NOMO-1 treated with DMSO at 0.1 percent for 48 hours (cell line): ENCODE data around the gene TMED4.

ENCODE experiments used
- DNase-seq: peaks from one replicate; lab custom pipeline; 2025; ENCODE audit not compliant: unreplicated experiment; lab: John Stamatoyannopoulos, UW

The TMED4 gene

DNA sequence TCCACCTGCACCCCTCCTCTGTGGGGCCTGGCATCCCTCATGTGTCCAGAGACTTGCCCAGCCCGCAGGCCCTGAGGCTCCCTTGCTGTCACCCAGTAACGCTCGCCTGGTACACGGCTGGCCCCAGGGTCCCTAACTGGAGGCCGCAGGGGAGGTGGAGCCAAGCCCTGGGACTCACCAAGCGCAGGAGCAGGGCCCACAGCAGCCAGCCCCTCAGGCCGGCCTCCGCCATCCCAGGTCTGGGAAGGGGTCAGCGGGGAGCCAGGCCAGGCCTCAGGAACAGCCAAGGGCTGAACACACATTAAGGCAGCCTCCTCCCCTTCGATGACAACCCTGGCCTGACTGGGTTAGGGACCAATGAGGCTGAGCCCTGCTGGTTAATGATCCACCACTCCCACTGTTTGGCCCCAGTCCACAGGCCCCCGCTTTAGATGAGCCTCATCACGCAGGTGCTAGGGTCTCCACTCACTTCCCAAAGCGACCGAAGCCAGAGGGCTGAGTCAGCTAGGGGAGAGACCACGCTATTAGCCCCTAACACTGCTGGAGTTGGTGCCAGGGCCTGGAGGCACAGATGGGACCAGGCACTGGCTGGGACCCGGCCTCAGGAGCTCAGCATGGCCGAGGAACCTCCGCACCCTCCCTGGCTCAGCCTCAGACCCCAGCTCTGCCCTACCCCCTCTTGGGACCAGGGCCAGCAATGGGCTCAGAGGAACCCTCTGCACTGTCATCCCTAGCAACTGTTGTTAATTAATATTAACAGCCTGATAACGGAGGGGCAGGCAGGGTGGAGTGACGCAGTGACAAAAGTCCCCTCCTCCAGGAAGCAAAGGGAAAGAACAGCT lies 40.8 kb downstream of the TMED4 start, which contains the start of gene NPC1L1:
Gene NPC1L1 (minus strand): TSS at position 303 of the 842 bp plus-strand sequence. CDS start 71 bp downstream, at position 232.
- no peak for DNase-seq

DNA sequence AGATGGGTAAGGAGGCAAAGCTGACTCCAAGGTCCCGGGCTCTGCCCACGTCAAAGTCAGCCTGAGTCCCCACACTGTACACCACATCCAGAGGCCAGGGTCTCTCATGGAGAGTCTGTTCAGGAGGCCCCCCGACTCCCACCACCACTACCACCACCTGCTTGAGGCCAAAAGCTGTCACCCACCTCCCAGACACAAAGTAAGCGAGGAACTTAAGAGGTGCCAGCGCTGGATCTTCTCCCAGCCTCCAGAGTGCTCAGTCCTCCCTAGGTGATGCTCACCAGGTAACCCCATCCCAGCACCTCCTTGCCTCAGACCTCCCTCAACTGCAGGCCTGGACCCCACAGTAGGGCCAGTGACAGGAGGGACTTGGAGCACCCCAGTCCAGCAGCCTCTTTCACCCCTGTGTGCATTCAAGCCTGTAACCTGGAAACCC lies 41.4 kb downstream of the TMED4 start:
- DNase-seq = no peak

DNA sequence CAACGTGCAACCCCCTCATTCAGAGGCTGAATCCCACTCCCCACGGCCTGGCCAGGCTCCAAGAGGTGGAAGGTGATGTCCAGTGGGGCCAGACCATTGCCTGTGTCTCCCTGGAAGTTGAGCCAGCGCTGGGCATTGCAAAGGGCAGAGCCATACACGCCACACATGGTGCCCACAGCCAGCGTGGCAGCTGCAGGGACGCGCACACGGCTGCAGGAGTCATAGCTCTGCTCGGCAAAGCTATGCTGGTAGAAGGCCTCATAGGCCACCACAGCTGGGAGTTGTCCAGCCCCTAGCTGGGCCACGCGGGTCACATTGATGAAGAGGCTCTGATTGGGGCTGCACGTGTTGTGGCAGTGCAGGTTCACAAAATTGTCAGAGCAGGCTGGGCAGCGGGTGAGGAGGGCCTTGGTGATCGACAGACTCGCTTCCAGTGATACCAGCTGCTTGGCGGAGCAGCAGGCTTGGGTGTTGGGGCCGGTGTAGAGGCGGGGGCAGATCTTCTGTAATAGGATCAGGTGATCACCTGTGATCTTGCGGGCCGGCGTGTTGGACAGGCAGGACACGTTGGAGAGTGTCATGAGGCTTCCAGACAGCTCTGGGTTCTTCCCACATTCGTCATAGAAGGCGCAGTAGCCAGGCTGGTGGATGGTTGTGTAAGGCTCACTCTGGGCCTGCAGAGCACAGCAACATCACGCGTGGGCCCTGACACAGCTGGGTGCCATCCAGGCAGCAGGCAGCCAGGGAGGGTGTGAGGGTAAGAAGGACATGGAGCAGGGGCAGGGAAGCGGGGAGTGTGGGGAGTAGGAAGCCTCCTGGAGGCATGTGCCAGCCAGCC lies 42.1 kb downstream of the TMED4 start:
- DNase-seq = no peak

DNA sequence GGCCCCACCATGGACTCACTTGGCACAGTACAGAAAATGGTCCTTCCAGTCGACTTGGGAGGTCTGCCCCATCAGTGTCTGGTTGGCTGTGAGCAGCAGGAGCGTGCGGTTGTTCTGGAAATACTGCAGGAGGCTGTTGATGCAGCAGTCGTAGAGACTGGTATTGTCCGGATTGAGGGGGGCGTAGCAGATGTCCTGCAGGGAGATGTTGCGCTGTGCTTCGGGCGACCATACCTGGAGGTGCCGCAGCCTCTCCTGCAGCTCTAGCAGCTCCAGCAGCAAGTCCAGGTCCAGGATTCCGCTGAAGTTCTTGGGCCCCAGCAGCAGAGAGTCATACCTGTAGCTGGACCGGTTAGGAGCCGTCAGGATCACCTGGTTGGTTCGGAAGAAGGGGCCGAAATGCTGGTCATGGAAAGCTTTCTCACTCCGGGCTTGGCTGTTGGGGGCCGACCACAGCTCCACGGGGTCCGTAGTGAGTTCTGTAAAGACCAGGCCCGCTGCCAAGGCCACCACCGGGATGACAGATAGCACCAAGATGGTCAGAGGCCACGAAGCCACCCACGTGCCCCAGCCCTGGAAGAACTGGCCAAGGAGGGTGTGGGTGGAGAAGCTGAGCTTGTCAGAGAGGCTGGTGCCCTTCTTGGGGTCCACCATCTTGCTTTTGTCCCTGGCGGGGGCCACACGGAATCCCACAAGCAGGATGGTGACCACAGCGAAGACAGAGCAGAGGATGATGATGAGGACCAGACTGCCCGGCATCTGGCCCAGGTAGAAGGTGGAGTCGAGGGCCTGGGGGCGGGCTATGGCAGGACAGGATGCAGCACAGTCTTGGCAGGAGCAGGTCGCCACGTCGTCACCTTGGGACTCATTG lies 43.0 kb downstream of the TMED4 start:
- no peak for DNase-seq

DNA sequence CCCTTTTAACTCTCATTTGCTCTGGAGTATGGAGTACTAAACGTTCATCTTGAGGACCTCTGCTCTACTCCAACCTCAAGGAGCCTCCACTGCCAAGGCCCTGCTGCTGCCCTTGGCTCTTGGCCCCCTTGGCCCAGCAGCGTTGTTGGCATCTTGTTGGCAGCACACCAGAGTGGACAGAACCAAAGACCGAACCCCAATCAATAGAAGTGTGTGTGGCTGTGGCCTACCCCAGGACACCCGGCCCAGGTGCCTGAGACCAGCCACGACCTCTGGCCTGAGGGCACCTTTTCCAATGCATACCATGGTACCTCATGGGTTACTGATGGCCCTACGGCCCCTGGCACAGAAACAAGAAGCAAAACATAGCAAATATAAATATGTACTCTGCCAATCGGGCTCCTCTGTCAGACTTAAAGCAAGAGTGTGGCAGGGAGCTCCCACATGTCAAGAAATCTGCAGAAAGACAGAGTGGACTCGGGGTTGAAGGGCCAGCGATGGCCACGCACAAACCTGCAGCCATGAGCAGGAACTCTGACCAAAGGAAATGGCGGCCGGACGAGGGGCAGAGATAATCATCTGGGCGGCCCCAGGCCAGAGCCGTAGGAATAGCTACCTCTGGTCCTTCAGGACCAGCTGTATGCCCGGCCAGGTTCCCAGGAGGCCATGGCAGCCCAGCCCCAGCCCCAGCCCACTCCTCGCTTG lies 43.8 kb downstream of the TMED4 start:
- no peak for DNase-seq

DNA sequence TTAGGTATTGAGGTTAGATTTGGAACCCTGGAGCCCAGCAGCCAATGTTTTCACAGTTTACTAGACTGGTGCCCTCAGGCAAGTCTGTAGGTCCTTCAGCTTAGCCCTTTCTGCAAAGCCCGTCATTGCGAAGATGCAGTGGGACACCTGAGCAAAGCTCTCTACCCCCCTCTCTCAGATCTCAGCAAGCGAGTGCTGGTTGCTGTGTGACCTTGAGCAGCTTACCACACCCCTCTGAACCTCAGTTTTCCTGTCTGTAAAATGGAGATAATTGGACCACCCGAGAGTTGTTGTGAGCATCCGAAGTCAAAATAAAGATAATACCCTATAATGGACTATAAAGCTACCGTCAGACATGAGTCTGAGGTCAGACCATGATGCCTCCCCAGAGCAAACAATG lies 44.6 kb downstream of the TMED4 start:
- DNase-seq = no peak

DNA sequence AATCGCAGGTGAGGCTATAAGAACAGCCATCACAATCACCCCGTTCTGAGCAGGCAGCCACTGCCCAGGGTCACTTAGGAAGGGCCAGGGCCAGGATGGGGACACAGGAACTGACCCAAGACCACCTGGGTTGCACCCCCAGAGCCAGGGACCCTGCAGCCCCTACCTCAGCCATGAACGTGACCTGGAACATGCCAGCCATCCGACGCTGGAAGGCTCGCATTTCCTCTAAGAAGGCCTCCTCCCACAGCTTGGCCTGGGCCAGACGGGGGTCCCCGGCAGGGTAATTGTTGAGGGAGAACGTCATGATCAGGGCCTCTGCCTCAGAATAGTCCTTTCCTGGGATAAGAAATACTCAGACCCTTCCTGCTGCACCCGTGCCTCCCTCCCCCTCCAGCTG lies 45.9 kb downstream of the TMED4 start:
- no peak for DNase-seq

DNA sequence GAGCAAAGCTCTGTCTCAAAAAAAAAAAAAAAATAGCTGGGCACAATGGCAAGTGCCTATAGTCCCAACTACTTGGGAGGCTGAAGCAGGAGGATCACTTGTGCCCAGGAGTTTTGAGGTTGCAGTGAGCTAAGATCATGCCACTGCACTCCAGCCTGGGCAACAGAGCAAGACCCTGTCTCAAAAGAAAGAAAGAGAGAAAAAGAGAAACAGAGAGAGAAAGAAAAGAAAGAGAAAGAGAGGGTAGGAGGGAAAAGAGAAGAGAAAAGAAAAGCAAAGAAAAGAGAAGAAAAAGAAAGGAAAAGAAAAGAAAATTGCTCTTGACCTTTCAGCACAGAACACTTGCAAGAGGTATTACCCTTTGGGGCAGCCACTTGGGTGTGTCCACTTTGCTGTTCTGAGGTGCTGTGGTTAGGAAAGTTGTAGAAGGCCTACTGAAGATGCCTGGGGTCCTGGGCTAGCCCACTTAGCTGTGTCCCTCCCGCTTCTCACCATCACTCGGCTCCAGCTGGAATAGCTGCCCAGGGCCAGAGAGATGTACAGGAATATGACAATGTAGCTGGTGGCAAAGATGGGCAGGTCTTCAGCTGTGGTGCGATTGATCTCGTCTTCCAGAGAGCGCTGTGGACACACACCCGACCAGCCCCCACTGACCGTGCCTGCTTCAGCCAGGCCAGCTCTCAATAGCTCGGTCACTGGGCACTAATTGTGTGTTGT lies 46.5 kb downstream of the TMED4 start:
- no peak for DNase-seq

DNA sequence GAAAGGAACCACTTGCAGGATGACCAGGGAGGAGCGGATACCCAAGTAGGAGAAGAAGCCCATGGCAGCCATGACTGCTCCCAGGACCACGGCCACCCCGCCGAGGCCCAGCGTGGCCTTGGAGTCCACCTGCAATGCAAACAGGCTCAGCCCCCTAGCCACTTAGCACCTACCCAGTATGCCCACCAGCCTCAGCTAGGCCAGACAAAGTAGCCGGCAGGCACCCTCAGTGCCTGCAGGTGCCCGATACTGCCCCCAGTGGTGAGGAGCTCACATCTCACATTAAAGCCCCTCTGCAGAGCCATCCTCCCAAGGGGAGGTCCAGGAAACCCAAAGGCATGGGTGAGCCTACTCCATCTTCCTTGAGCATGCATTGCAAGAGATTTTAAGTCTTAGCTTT lies 47.5 kb downstream of the TMED4 start:
- DNase-seq = peak; percentile 40

DNA sequence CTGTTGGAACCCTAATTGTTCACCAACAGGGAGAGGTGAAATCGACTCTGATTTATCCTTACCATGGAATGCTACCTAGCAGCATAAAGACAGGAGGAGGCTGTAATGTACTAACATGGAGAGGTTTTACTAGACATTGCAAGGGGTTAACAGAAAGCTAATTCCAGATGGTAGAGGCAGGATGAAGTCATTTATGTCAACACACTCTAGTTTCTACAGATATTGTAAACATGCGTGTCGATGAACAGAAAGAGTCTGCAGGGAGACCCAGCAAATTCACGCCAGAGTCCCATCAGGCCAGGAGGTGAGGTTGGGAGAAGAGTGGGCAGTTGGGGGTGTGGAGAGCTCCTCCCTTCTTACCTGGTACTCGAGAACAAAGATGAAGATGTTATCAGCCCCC lies 47.9 kb downstream of the TMED4 start:
- no peak for DNase-seq

DNA sequence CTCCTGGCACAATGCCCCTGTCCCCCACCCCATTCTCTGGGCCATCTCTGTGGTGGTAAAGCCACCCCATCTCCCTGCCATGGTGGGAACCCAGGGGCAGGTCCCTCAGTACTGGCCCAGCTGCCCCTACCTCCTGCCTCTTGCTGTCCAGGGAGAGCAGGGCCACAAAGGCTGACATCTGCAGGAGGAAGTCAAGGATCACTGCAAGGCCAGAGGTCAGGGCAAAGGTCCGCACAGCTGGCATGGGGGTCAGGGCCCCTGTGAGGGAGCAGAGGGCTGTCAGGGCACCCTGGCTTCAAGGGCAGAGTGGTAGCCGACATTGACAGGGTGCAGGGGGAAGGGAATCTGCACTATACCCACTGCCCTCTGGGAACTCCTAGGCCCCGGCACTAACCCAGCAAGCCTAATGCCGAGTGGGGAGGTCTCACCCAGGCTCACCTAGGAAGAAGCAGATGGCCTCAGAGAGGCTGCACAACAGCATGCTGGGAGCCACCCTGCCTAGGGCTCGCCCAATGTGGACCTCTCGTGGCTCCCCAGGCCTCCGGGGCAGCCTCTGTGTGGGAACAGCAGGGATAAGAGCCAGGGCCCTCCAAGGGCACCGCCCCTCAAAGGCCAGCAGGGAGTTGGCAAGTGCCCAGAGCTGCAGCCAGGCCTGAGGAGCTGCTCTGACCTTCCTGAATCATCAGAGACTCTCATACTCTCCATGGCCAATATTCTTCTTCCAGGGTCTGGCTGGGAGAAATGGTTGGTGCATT lies 48.6 kb downstream of the TMED4 start:
- no peak for DNase-seq

DNA sequence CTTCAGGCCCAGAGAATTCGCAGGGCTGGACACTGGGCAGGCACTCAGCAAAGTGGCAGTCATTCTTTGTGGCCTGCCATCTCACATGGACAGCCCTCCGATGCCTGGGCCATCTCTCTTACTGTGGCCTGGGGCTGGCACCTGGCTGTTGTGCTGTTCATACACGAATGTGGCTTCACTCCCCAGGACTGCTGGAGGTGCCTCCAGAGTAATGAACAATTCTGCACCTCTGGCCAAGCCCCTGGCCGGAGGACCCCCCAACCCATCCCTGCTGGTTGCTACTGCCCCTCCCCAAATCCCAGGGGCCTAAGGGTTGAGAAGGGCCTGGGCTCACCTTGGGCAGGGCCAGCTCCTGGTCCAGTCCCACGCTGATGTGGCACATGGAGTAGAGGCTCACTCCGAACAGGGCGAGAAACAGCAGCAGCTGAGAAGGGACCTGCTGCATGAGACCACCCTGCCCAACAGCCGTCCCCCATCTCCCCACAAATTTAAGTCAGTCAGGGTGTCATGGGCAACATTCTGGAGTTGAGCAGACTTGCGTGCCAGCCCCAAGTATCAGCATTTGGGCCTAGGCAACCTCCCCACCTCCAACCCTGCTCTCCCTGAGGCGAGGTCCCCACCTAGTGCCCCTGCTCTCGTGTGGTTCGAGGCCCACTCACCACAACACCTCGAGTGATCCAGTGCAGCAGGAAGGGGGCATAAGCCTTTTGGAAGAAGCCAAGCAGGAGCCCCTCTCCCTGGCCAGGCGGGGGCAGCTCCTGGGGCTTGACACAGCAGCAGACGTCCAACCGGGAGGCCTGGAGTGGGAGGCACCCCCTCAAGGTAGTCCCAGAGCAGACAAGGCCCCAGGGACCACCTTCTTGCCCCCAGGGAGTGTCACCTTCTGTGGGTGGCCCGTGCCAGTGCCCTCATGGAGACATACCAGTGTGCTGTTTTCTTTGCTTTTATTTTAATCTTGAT lies 50.3 kb downstream of the TMED4 start:
- no peak for DNase-seq

DNA sequence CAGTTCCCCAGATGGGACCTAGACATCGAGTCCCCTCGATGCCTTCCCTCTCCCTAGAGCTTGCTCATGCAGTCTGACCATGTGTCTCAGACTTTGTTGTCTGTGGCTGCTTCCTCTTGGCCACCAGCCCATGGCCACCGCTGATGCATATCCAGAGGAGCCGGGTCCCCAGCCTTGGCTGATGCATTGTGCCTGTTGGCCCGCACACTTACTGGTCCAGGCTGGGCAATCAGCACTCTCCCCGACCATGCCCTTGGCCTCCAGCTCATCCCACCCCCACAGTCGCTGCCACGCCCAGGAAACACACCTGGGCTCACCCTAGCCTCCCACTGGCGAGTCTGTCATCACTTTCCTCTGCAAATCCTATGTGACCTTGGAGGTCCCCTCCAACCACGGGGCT lies 51.0 kb downstream of the TMED4 start:
- no peak for DNase-seq
